GM21737 (cell line): ENCODE results near the gene NPBWR2.
"Not testable (repeated sequence)": the region's sequence is repeated elsewhere in the genome, so short reads cannot be mapped to it uniquely, and the experiment has no call there.

Experiments
- ATAC-seq: cut with Tn5 transposase; IDR thresholded peaks from one replicate; pipeline ENCODE4 v1.9.1; 2021; ENCODE audit warnings: mild to moderate bottlenecking, moderate library complexity; ENCODE audit not compliant: unreplicated experiment

NPBWR2 gene

DNA sequence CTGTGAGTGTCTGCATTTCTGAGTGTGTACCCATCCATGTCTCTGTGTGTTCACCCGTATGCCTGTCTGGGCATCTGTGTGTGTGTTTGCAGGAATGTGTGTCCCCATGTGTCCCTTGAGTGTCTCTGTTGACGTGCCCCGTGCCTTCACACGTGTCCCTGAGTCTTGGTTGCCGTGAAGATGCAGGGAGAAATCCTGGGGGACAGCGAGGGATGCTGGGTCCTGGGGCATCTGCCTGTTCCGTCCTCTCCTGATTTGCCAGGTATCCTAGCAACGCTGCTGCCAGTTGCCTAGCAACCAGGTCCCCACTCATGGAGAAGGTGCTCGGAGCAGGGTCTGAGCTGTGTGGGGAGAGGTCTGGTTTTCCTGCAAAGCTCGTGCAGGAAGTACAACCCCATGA, 17.2 kb downstream of the NPBWR2 start:
- ATAC-seq, result no peak

- not testable (repeated sequence) for ATAC-seq
Observed at GRCh38 chr20:64088586-64088985, 18.8 kb downstream of the NPBWR2 start.

GRCh38 chr20:64087226-64087825, 20.0 kb downstream of the NPBWR2 start:
- not testable (repeated sequence) for ATAC-seq

GRCh38 chr20:64086801-64087200, 20.6 kb downstream of the NPBWR2 start:
- no peak for ATAC-seq

DNA sequence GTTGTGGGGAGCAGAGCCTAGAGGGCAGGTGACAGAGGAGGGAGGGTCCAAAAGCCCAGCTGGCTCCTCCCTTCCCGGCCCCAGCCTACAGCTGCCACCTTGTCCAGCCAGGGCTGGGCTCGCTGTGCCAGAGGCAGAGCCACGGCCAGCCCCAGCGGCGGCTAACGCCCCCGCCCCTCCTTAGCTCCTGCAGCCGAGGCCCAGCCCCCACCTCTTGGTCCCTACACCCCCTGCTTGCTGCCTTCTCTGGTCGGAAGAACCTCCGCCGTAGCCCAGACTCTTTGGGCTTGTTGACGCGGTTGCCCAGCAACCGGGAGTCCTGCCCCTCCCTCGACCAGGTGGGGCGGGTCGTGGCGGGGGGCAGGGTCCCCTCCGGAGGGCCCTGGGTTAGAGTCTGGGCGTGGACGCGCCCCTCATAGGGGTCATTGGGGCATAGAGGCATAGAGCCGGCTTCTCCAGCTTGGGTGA, 22.6 kb downstream of the NPBWR2 start:
- no peak for ATAC-seq

GRCh38 chr20:64083804-64084684, 23.3 kb downstream of the NPBWR2 start, which contains the start of gene LKAAEAR1:
Gene LKAAEAR1, minus strand, starts transcription at chr20:64084398. Its CDS starts 179 bp downstream, at chr20:64084219.
- ATAC-seq, result no peak

DNA sequence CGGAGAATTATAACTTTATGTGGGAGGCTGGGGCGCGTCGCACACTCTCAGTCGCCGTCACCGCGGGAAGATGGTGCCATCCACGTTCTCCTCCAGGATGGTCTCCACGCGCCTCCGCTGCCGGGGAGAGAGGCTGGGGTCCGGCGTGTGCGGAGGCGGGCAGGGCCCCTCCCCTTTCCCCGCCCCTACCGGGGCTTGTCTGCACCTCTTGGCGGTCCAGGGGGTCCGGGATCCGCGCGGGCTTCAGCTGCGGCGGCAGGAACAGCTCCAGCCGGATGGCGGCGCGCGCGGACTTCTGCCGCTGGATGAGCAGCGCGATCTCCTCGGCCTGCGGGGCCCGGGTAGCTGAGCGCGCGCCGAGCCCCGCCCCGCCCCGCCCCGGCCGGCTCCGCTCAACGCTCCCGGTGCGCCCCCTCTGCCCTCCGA, 24.0 kb downstream of the NPBWR2 start:
- no peak for ATAC-seq

GRCh38 chr20:64082820-64083377, 24.5 kb downstream of the NPBWR2 start:
- ATAC-seq, result no peak

DNA sequence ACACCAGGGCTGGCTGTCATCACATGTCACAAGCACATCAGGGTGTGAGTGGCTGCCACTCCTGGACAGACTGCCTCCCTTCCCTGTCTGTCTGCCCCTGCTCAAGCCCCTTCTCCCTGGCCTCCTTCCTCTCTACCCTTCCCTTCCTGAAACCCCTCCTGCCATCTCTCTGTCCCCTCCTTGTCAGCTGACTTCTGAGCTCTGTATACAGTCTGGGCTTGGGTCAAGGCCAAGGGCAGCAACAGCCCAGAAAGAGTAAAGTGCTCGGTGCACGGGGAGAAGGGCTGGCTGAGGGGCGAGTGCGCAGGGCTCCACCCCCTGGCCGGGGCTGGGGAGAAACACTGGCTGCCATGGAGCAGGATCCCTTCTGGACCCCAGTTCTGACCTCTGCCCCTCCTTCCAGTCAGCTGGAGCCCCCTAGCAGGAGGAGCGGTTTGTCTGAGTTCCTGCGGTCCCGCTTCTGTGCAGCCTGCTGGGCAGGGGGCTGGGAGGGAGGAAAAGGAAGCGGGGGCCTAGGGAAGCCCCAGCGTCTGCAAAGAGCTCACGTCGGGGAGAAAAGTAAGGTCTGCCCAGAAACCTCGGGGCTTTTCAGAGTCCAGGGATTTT, 25.1 kb downstream of the NPBWR2 start:
- no peak for ATAC-seq

- ATAC-seq, result no peak
Observed at GRCh38 chr20:64081624-64081964, 25.8 kb downstream of the NPBWR2 start.

- no peak for ATAC-seq
Observed at GRCh38 chr20:64080813-64081623, 26.3 kb downstream of the NPBWR2 start.

DNA sequence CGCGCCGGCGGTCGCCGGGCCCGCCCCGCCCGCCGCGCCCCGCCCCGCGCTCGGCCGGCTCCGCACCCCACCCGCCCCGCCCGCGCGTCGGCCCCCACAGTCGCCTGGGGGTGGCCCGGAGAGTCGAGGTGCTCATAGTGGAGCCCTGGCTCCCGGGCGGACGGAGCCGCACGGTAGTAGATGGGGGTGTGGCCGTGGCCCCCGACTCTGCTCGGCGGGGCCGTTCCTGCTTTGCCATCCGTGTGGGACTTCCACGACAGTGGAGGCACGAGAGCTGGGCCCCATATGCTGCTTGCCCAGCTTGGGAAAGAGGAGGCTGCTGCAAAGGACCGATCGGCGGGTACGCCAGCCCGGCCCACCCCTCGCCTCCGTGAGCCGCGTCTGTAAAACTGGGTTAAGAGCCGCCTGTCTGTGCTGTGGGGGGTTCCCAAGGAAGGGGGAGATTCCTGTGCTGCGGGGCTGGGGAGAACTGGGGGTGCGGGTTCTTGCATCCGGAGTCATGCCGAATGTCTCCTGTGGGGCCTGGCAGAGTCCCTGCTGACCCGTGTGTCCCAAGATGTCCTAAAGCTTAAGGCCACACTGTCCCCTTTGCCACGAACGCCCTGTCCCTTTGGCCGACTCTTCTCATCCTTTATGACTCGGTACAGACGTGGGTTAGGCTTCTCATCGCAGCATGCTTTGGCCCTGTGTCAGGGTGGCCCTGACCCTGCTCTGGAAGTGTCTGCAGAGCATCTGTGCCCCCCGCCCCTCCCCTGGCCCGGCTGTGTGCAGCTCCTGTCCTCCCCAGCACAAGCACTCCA, 27.2 kb downstream of the NPBWR2 start, which contains the start of gene OPRL1:
Gene OPRL1 (plus strand): TSS at position 70 of the 800 bp plus-strand sequence. CDS start 12,639 bp downstream, outside the sequence.
- ATAC-seq, result peak; percentile 2

- ATAC-seq, result peak; percentile 37
Observed at GRCh38 chr20:64079273-64080012, 27.9 kb downstream of the NPBWR2 start, which contains the start of gene RGS19. Gene RGS19, minus strand, starts transcription at chr20:64079518. Its CDS starts 2,632 bp downstream, at chr20:64076886.

- no peak for ATAC-seq
Observed at GRCh38 chr20:64078934-64079272, 28.5 kb downstream of the NPBWR2 start.

GRCh38 chr20:64077876-64078551, 29.4 kb downstream of the NPBWR2 start:
- no peak for ATAC-seq

DNA sequence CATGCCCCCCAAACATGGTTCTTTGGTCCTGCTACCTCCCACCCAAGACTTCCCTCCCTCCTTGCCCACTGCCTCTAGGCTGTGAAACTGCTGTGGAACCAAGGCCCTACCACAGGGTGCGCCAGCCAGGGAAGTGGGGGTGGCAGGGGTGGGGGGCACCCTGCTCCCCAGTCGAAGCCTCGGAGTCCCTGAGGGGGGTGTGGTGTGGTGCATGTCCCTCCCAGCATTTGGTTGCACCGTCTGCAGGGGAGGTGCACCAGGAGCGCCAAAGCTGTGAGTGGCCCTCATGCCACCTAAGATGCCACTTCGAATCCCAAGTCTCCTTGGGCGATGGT, 29.9 kb downstream of the NPBWR2 start:
- ATAC-seq, result no peak

DNA sequence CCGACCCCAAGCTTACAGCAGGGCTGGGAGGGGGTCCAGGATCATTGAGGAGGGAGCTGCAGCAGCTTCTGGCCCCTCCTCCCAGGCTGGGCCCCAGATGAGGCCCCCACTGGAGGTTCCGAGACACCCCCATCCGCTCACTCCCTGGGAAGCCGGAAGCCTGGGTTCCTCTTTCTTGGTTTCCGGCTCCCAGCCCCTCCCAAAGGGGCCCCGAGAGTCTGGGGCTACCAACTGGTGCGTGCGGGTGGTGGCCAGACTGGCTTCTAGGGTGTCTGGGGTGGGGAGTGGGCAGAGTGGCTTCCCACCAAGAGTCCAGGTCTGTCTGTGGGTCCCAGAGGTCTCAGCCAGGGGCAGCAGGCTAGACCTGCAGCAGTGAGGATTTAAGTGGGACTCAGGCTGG, 30.3 kb downstream of the NPBWR2 start:
- ATAC-seq, result no peak
